HG03432 (cell line): Measurements from ENCODE around the gene LRP5.

Experiments used
- ATAC-seq: cut with Tn5 transposase; IDR thresholded peaks from one replicate; pipeline ENCODE4 v1.9.1; 2021; ENCODE audit warnings: mild to moderate bottlenecking, moderate library complexity; ENCODE audit not compliant: unreplicated experiment

The LRP5 gene

GRCh38 chr11:68369756-68370155 is 57.4 kb downstream of the LRP5 start:
- ATAC-seq, result no peak

GRCh38 chr11:68370211-68371111 is 58.1 kb downstream of the LRP5 start:
- ATAC-seq, result peak; percentile 73

GRCh38 chr11:68371171-68372041 is 59.0 kb downstream of the LRP5 start:
- ATAC-seq, result peak; percentile 40

- ATAC-seq, result no peak
Measured at GRCh38 chr11:68372114-68372513, 59.7 kb downstream of the LRP5 start.

- ATAC-seq, result no peak
Measured at GRCh38 chr11:68372625-68373024, 60.2 kb downstream of the LRP5 start.

GRCh38 chr11:68373189-68373814 is 60.9 kb downstream of the LRP5 start:
- ATAC-seq, result no peak

- no peak for ATAC-seq
Measured at GRCh38 chr11:68373815-68374501, 61.6 kb downstream of the LRP5 start.

GRCh38 chr11:68374531-68374930 is 62.1 kb downstream of the LRP5 start:
- no peak for ATAC-seq

GRCh38 chr11:68375337-68375736 is 62.9 kb downstream of the LRP5 start:
- ATAC-seq, result no peak

- ATAC-seq, result no peak
Measured at GRCh38 chr11:68375766-68376165, 63.4 kb downstream of the LRP5 start.

GRCh38 chr11:68377389-68377795 is 65.0 kb downstream of the LRP5 start:
- ATAC-seq, result no peak

GRCh38 chr11:68379206-68379605 is 66.8 kb downstream of the LRP5 start:
- no peak for ATAC-seq

GRCh38 chr11:68380786-68381622 is 68.6 kb downstream of the LRP5 start:
- ATAC-seq, result no peak

- ATAC-seq, result no peak
Measured at GRCh38 chr11:68381716-68382115, 69.3 kb downstream of the LRP5 start.

GRCh38 chr11:68382358-68382998 is 70.1 kb downstream of the LRP5 start:
- no peak for ATAC-seq

GRCh38 chr11:68383976-68384501 is 71.6 kb downstream of the LRP5 start:
- no peak for ATAC-seq

- no peak for ATAC-seq
Measured at GRCh38 chr11:68384530-68385081, 72.2 kb downstream of the LRP5 start.

GRCh38 chr11:68385128-68385527 is 72.7 kb downstream of the LRP5 start:
- no peak for ATAC-seq
